HEK293T (cell line): ENCODE results near the gene UBB.
"Not testable (repeated sequence)": the region's sequence is repeated elsewhere in the genome, so short reads cannot be mapped to it uniquely, and the experiment has no call there.

Source experiments
- CTCF ChIA-PET: fragments of 350-600 bp; formaldehyde crosslinking; extraction: SDS; loops from one replicate; lab custom pipeline; 2021; ENCODE audit warnings: antibody characterized with exemption, inconsistent platforms; lab: Yijun Ruan, JAX
- POLR2A ChIA-PET: fragments of 350-600 bp; formaldehyde crosslinking; extraction: SDS; loops from one replicate; lab custom pipeline; 2020; ENCODE audit warnings: antibody characterized with exemption, inconsistent platforms; lab: Yijun Ruan, JAX
- DNase-seq: peaks from one replicate; pipeline ENCODE4 v3.0.0; 2012; ENCODE audit warnings: mixed read lengths; ENCODE audit errors: extremely low spot score
- ARNT ChIP-seq: fragments of 450-650 bp; IDR thresholded peaks from 2 replicates; pipeline ENCODE4 v1.6.1; 2017; ENCODE audit warnings: mild to moderate bottlenecking
- BHLHE40 ChIP-seq: fragments of 450-650 bp; IDR thresholded peaks from 2 replicates; pipeline ENCODE4 v1.6.1; 2016; ENCODE audit warnings: mild to moderate bottlenecking, moderate library complexity, borderline replicate concordance
- CTBP1 ChIP-seq: fragments of 450-650 bp; IDR thresholded peaks from 2 replicates; pipeline ENCODE4 v1.6.1; 2016; ENCODE audit warnings: borderline replicate concordance
- ELF4 ChIP-seq: fragments of 450-650 bp; IDR thresholded peaks from 2 replicates; pipeline ENCODE4 v1.6.1; 2017; ENCODE audit warnings: antibody characterized with exemption
- FOXA1 ChIP-seq: fragments of 450-650 bp; IDR thresholded peaks from 2 replicates; pipeline ENCODE4 v1.6.1; 2016; ENCODE audit warnings: mild to moderate bottlenecking
- FOXK2 ChIP-seq: fragments of 450-650 bp; IDR thresholded peaks from 2 replicates; pipeline ENCODE4 v1.6.1; 2016; ENCODE audit warnings: mild to moderate bottlenecking
- FOXM1 ChIP-seq: fragments of 450-650 bp; IDR thresholded peaks from 2 replicates; pipeline ENCODE4 v1.6.1; 2017; ENCODE audit warnings: mild to moderate bottlenecking, borderline replicate concordance
- HDGF ChIP-seq: fragments of 450-650 bp; IDR thresholded peaks from 2 replicates; pipeline ENCODE4 v1.6.1; 2017; ENCODE audit warnings: antibody characterized with exemption, borderline replicate concordance
- L3MBTL2 ChIP-seq: fragments of 450-650 bp; conservative IDR thresholded peaks from 2 replicates; pipeline ENCODE4 v1.6.1; 2016; ENCODE audit warnings: mild to moderate bottlenecking
- LEF1 ChIP-seq: fragments of 450-650 bp; IDR thresholded peaks from 2 replicates; pipeline ENCODE4 v1.6.1; 2017; ENCODE audit warnings: mild to moderate bottlenecking, borderline replicate concordance
- NFRKB ChIP-seq: fragments of 450-650 bp; IDR thresholded peaks from 2 replicates; pipeline ENCODE4 v1.6.1; 2016; ENCODE audit warnings: mild to moderate bottlenecking, moderate library complexity
- SP1 ChIP-seq: fragments of 450-650 bp; IDR thresholded peaks from 2 replicates; pipeline ENCODE4 v1.6.1; 2017
- SUZ12 ChIP-seq: fragments of 450-650 bp; IDR thresholded peaks from 2 replicates; pipeline ENCODE4 v1.6.1; 2016; ENCODE audit warnings: mild to moderate bottlenecking
- TARDBP ChIP-seq: fragments of 450-650 bp; IDR thresholded peaks from 2 replicates; pipeline ENCODE4 v1.6.1; 2016
- ZNF384 ChIP-seq: fragments of 450-650 bp; IDR thresholded peaks from 2 replicates; pipeline ENCODE4 v1.6.1; 2016
- TF ChIP-seq, protein P1 (sequence below): fragments of 450-650 bp; IDR thresholded peaks from 2 replicates; pipeline ENCODE4 v1.6.1; 2016

Gene UBB

GRCh38 chr17:16386126-16386507 lies 5.2 kb downstream of the UBB start:
- ChIA-PET CTCF (interaction anchor here (0.7 kb wide), 4 partner anchors 19 to 135 kb away, joined by 3 to 7 read pairs (median 4); partner anchors contain the start of genes CENPV and TRPV2), POLR2A (interaction anchor here (0.9 to 2.2 kb wide), 5 partner anchors 21 to 52 kb away, joined by 3 to 22 read pairs (median 5); no protein-coding TSS in a partner anchor)
- DNase-seq = not testable (repeated sequence)
- TF ChIP-seq L3MBTL2 = peak; percentile 78

DNA sequence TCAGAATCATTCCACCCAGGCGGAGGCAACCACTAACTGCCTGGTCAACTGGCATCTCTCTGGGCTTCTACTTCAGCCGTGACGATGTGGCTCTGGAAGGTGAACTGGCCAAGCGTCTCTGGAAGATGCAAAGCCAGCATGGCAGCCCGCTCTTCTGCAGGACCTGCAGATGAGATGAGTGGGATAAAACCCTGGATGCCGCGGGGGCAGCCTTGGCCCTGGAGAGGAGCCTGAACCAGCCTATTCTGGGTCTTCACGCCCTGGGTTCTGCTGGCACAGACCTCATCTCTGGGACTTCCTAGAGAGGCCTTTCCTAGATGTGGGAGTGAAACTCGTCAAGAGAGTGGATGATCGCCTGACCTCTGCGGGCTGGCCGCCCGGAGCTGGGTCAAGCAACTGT lies 10.6 kb downstream of the UBB start:
- TF ChIP-seq ELF4 (no peak), TARDBP (no peak), SP1 (no peak), ZNF384 (no peak), BHLHE40 (no peak), CTBP1 (no peak), FOXK2 (no peak), NFRKB (no peak), FOXA1 (no peak), ARNT (no peak), HDGF (no peak), FOXM1 (no peak), L3MBTL2 (no peak), SUZ12 (no peak), LEF1 (no peak)
- TF ChIP-seq, protein P1, sequence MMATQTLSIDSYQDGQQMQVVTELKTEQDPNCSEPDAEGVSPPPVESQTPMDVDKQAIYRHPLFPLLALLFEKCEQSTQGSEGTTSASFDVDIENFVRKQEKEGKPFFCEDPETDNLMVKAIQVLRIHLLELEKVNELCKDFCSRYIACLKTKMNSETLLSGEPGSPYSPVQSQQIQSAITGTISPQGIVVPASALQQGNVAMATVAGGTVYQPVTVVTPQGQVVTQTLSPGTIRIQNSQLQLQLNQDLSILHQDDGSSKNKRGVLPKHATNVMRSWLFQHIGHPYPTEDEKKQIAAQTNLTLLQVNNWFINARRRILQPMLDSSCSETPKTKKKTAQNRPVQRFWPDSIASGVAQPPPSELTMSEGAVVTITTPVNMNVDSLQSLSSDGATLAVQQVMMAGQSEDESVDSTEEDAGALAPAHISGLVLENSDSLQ = no peak
- ChIA-PET CTCF (interaction anchor here (0.6 kb wide), 1 partner anchor 39 kb away, joined by 3 read pairs; no protein-coding TSS in a partner anchor), POLR2A (interaction anchor here (1.1 kb wide), 1 partner anchor 47 kb away, joined by 3 read pairs; no protein-coding TSS in a partner anchor)
- DNase-seq = no peak

- DNase-seq, POLR2A ChIA-PET: not testable (repeated sequence)
- CTCF ChIA-PET = interaction anchor here (0.7 kb wide), 1 partner anchor 326 kb away, joined by 3 read pairs; no protein-coding TSS in a partner anchor
Observed at GRCh38 chr17:16392491-16392890, 11.6 kb downstream of the UBB start.

DNA sequence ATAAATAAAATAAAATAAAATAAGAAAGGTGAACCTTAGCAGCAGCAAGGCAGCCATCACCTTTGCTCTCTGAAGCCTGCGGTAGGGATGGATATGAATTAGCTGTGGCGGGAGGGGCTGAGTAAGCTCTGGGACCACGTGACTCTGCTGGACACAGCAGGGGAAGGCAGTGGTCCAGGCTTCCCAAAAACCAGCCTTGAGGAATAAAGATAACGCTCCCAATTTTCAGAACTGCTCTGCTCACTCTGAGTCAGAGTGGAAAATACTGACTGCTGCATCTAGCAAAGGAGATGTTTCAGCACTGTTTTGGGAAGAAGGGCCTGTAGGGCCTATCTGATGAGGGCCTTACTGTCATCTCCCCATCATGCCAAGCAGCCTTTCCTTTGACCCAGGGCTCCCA lies 15.0 kb downstream of the UBB start:
- POLR2A ChIA-PET = interaction anchor here (1.8 to 2.7 kb wide), 2 partner anchors 8 to 43 kb away, joined by 6 to 7 read pairs; no protein-coding TSS in a partner anchor
- DNase-seq = not testable (repeated sequence)
- CTCF ChIA-PET = interaction anchor here (1.4 kb wide), 1 partner anchor 32 kb away, joined by 3 read pairs; no protein-coding TSS in a partner anchor

- DNase-seq = not testable (repeated sequence)
- POLR2A ChIA-PET = interaction anchor here (0.9 to 2.7 kb wide), 4 partner anchors 9 to 139 kb away, joined by 3 to 7 read pairs (median 5); partner anchors contain the start of gene UBB
- CTCF ChIA-PET = interaction anchor here (1.4 kb wide), 1 partner anchor 33 kb away, joined by 3 read pairs; no protein-coding TSS in a partner anchor
Observed at GRCh38 chr17:16396693-16397092, 15.8 kb downstream of the UBB start.

- ChIA-PET POLR2A (interaction anchor here (0.8 kb wide), 1 partner anchor 16 kb away, joined by 4 read pairs; no protein-coding TSS in a partner anchor), CTCF (interaction anchor here (1.1 kb wide), 1 partner anchor 35 kb away, joined by 6 read pairs; no protein-coding TSS in a partner anchor)
- TF ChIP-seq SUZ12 (no peak), TARDBP (no peak), LEF1 (no peak), ZNF384 (no peak), BHLHE40 (no peak), ELF4 (no peak), CTBP1 (no peak), FOXM1 (no peak), L3MBTL2 (no peak), NFRKB (no peak), HDGF (no peak), ARNT (no peak), FOXA1 (no peak), SP1 (no peak), FOXK2 (no peak)
- TF ChIP-seq, protein P1 = no peak
- no peak for DNase-seq
Observed at GRCh38 chr17:16398270-16399267, 17.7 kb downstream of the UBB start.

GRCh38 chr17:16403847-16404246 lies 23.0 kb downstream of the UBB start:
- DNase-seq, CTCF ChIA-PET: not testable (repeated sequence)
- POLR2A ChIA-PET = interaction anchor here (1.0 to 1.6 kb wide), 2 partner anchors 34 to 35 kb away, joined by 3 to 7 read pairs; no protein-coding TSS in a partner anchor
